ENCODE data around the gene KIF14.
A peak's percentile ranks its signal among the peaks of the same experiment; 100 is the strongest.
"Not testable (repeated sequence)": the region's sequence is repeated elsewhere in the genome, so short reads cannot be mapped to it uniquely, and the experiment has no call there.

The KIF14 gene

DNA sequence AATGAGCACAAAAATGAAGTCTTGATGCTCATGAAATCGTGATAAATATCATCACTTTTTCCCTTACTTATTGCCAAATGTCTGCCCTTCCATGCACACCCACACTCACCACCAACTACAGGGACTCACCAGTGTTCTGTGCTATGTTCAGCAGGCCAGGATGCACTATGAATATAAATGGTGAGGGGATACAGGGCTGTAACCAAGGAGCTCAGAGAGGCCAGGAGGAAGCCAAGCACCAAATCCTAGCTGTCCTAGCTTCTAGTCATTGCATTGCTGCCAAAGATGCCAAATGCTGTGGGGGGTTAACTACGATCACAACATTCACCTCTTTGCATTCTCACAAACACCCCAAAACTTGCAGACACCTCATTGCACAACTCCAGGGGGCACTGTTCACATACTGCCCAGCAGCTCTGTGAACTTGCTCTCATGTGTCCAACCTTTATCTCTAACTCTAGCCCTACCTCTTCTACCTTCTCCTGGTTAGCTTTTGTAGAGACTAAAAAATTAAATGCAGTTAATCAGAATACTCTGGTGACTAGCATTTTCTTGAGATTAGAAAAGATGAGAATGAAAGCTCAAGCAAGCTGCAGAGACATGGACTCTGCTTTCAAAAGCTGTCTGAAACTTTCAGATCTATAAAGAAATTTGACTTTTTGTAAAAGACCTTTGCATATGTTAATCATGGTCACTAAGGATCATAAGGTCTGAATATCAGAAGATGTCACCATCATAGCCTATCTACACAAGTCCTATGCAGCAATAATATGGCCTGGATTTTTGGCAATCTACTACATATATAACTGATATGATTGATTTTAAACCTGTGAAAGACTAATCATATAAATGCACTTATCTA, 13.9 kb upstream of the KIF14 start:
- no peak for DNase-seq (ENCODE audit: insufficient read length, low spot score)

DNA sequence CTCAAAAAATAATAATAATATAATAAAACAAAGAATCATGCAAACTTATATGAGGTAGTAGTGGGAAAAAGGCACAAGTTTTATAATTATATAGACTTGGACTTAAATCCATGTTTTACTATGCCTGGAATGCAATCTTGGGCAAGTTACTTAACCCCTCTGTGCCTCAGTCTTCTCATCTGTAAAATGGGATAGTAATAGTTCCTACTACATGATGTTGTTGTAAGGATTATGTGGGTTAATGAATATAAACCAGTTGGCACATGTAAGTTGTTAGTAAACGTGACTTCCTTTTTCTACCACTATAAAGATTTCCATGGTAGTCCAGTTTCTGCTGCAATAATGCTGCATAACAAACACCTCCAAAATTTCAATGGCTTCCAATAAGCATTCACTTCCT, 10.8 kb upstream of the KIF14 start:
- no peak for DNase-seq (ENCODE audit: insufficient read length, low spot score)
- FAIRE-seq, result no peak

More for the DNA sequence above, 13.9 kb upstream of the KIF14 start:
- FAIRE-seq, result no peak

DNA sequence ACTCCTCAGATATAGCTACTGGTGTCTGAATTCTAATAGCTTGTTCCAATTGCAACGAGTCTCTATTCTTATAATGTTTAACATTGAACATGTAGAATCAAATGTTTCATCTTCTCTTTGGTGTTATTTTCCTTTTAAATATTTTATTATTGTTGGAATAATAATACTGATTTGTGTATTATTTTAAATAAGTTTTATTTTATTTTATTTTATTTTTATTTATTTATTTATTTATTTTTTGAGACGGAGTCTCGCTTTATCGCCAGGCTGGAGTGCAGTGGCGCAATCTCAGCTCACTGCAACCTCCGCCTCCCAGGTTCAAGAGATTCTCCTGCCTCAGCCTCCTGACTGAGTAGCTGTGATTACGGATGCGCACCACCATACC, 10.0 kb upstream of the KIF14 start:
- not testable (repeated sequence) for FAIRE-seq; DNase-seq (ENCODE audit: insufficient read length, low spot score)

GRCh38 chr1:200629876-200630514, 9.4 kb upstream of the KIF14 start:
- no peak for FAIRE-seq
- no peak for DNase-seq (ENCODE audit: insufficient read length, low spot score)

DNA sequence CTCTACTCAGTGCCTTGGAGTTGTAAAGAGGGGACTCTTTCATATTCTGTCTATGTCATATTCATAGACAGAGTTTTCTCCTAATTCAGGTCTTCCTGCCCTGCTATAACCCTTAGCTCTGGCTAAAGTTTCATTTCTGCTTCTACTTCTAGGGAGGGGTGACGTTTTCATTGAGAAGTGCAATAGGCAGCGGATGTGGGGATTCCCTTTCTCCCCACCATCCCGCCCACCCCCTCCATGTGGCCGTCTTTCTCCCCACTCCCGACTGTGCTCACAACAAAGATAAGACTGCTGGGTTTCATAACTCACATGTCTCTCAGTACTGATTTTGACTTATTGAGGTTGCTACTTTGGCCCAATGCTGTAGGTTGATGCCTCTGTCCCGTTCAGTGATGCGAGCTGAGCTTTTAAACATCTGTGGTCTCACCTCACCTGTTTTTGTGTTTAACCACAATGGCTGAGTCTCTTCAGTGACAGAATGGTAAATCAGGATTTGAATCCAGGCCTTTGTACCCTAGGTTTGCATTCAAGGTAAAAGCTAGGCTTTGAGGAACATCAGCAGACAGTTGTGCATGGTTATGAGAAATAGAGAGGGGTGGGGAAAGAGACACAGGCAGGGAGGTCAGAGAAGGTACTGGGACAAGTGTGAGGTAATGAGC, 7.8 kb upstream of the KIF14 start:
- no peak for DNase-seq (ENCODE audit: insufficient read length, low spot score)
- FAIRE-seq, result no peak

DNA sequence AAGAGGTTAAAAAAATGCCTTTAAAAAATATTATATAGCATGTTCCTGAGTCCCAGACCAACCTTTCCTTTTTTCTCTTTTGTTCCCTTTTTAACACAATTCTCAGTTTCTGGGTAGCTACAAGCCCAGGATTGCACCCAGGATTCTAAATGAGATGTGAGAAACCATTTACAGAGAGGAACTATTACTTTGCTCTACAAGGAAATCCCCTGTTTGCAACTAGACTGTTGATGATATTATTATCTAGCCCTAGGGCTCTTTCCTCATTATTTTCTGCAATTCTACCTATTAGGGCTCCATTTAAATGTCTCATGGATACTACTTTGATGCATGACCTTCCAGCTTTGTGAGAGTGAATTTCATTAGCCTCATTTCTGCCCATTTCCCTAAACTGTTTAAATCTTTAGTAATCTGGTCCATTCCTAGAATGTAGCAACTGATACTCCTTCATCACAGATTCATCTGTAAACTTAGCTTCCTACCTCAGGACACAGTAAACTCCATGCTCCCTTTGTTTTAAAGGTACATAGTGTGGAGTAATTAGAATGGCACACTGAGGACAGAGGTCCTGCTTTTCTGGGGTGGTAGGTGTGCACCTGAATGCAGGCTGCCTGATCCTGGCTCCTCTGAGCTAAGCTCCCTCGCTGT, 7.1 kb upstream of the KIF14 start:
- no peak for FAIRE-seq
- no peak for DNase-seq (ENCODE audit: insufficient read length, low spot score)

GRCh38 chr1:200626853-200627534, 6.4 kb upstream of the KIF14 start:
- DNase-seq (ENCODE audit: insufficient read length, low spot score), result no peak
- no peak for FAIRE-seq

- FAIRE-seq, result no peak
- peak; percentile 21 for DNase-seq (ENCODE audit: insufficient read length, low spot score)
Observed at GRCh38 chr1:200625381-200625824, 4.9 kb upstream of the KIF14 start.

DNA sequence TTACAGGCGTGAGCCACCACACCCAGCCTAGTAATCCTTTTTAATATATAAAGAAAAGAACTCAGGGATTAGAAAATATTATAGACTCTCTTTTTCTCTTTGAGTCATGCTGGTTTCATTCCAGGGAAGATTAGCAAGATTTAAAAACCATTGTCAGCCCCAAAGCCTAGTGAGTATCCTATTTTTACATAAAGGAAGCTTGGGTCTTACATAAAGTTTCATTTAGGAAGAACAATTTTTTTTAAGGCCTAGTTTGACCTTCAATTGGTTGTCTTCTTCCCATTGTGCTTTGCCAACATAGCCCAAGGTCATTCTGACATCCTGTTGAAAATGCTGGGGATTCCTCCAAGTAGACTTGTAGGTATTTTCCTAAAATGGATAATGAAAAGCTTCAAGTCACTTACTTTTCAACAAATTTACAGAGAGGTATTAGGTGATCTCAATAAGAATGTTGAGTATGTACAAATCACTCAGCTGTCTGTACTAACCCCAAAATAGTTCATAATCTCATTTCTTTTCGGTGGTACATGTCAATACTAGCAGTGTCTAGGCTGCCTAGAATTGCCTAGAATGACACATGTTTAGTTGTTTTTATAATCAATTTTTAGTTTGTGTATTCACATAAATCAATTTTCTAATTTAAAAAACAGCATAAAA, 4.3 kb upstream of the KIF14 start:
- FAIRE-seq, result no peak

GRCh38 chr1:200619894-200620272, 668 bp downstream of the KIF14 start:
- FAIRE-seq, result no peak
- DNase-seq (ENCODE audit: insufficient read length, low spot score), result no peak

More for the DNA sequence above, 4.3 kb upstream of the KIF14 start:
- DNase-seq (ENCODE audit: insufficient read length, low spot score), result no peak

GRCh38 chr1:200610846-200611245, 9.7 kb downstream of the KIF14 start:
- no peak for DNase-seq (ENCODE audit: insufficient read length, low spot score)

GRCh38 chr1:200602632-200603031, 17.9 kb downstream of the KIF14 start:
- DNase-seq (ENCODE audit: insufficient read length, low spot score), result no peak
- FAIRE-seq, result no peak

More at GRCh38 chr1:200610846-200611245, 9.7 kb downstream of the KIF14 start:
- FAIRE-seq, result no peak

DNA sequence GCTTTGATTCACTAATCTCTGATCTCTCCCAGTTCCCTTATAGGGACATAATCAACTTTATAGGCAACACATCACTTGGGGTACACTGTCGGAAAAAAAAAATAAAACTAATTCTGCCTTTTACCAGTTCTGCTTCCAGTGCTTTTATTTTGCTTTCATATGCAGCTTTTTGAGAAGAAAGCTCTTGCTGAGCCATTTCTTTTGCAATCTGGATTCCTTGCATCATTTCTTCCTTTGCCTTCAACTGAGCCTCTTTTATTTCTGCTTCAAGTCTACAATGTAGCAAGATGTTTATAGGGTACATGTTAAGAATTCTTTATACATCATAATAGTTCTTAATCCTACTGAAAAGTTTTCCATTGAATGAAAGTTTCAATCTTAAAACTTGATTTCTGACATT, 30.6 kb downstream of the KIF14 start:
- FAIRE-seq (no peak), DNase-seq (ENCODE audit: insufficient read length, low spot score) (no peak)

DNA sequence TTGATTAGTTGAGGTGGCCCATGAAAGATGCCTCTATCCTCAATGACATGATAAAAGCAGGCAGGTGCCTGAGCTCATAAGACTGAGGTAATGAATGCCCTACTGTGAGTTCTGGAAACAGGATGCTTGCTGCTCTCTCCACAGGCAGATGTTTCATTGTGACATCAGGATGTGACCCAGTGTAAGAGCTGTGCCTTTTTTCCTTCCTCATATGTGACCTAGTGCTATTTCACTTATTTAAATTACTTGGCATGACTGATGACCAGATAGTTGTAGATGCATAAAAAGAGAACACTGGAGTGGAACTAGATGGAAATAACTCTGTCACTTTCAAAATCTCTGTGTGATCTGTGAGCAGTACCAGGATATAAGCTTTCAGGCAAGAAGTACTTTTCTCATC, 31.9 kb downstream of the KIF14 start:
- DNase-seq (ENCODE audit: insufficient read length, low spot score) (no peak), FAIRE-seq (no peak)

DNA sequence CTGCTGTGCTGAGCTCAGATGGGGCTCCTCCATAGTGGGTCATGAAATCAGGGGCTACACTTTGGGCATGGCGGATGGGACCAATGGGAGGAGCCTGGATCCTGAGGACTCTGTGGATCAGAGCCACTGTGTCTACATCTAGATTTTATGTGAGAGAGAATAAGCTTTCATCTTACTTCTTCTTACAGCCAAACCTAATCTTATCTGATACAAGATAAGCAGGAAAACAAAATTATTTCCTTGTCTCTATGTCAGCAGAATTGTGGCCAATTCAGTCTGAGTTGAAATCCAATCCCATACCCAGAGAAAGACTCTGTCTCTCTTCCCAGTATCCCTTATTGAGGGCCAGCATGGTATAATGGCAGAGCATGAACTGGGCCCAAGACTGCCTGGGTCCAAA, 56.2 kb downstream of the KIF14 start:
- FAIRE-seq (no peak), DNase-seq (ENCODE audit: insufficient read length, low spot score) (no peak)

DNA sequence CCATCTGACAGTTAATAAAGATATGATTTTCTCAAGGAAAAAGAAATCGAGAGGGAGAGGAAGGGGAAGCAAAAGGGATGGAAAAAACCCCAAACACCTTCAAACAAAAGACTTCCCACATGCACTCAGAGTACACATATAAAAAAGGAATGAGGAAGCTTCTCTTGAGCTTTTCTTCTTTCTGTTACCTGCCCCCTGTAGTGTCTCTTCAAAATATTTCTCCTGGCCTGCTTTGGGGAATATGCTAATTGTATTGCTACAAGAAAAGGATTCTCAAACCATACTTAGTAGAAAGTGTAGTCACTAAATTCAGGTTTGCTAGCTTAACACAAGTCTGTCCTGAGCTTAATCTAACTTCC, 58.7 kb downstream of the KIF14 start:
- DNase-seq (ENCODE audit: insufficient read length, low spot score) (no peak), FAIRE-seq (no peak)

GRCh38 chr1:200558866-200559459, 61.6 kb downstream of the KIF14 start:
- no peak for FAIRE-seq

GRCh38 chr1:200556002-200556401, 64.5 kb downstream of the KIF14 start:
- DNase-seq (ENCODE audit: insufficient read length, low spot score), result no peak
- no peak for FAIRE-seq

More at GRCh38 chr1:200558866-200559459, 61.6 kb downstream of the KIF14 start:
- DNase-seq (ENCODE audit: insufficient read length, low spot score), result peak; percentile 45

DNA sequence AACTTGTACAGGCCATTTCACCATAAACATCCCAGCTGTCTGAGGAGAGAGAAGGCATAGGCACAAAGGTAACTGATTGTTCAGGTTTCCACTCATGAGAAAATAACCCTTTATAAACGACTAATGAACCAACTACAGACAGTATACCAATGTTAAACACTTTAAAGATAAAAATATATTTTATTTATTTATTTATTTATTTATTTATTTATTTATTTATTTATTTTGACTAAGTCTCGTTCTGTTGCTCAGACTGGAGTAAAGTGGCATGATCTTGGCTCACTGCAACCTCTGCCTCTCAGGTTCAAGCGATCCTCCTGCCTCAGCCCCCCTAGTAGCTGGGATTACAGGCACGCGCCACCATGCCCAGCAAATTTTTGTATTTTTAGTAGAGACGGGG, 67.8 kb downstream of the KIF14 start:
- FAIRE-seq, result not testable (repeated sequence)

GRCh38 chr1:200550367-200550766, 70.2 kb downstream of the KIF14 start:
- FAIRE-seq, result no peak
- DNase-seq (ENCODE audit: insufficient read length, low spot score), result no peak

More for the DNA sequence above, 67.8 kb downstream of the KIF14 start:
- DNase-seq (ENCODE audit: insufficient read length, low spot score), result not testable (repeated sequence)
